SK-N-DZ (cell line): ENCODE measurements around the gene ZDHHC11B.
"Not testable (repeated sequence)": the region's sequence is repeated elsewhere in the genome, so short reads cannot be mapped to it uniquely, and the experiment has no call there.

ENCODE experiments used
- DNase-seq: peaks from one replicate; pipeline ENCODE4 v3.0.0-alpha.2; 2015; ENCODE audit warnings: low spot score

The ZDHHC11B gene

DNA sequence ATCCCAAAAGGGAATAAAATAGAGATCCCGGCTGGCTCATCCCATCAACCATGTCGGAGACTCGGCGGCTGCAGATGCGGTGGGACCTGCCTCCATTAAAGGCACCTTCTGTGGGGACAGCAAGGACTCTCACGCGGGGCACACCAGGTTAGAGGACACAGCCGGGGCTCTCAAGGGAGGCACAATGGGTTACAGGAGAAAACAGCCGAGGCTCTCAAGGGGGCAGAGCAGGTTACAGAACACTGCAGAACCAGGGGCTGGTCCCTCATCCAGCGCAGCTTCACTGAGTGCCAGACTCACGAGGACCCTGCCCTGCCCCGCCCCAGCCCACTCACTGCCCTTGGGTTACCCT, 98.4 kb downstream of the ZDHHC11B start:
- DNase-seq, result not testable (repeated sequence)

- no peak for DNase-seq
Observed at GRCh38 chr5:685262-686171, 99.0 kb downstream of the ZDHHC11B start.

- DNase-seq, result no peak
Observed at GRCh38 chr5:684751-685216, 99.7 kb downstream of the ZDHHC11B start.

- DNase-seq, result no peak
Observed at GRCh38 chr5:683551-684481, 100.7 kb downstream of the ZDHHC11B start.

GRCh38 chr5:682651-683358, 101.7 kb downstream of the ZDHHC11B start:
- not testable (repeated sequence) for DNase-seq

GRCh38 chr5:682216-682615, 102.3 kb downstream of the ZDHHC11B start:
- DNase-seq, result peak; percentile 72

- not testable (repeated sequence) for DNase-seq
Observed at GRCh38 chr5:681317-682191, 103.0 kb downstream of the ZDHHC11B start.

- not testable (repeated sequence) for DNase-seq
Observed at GRCh38 chr5:680836-681235, 103.7 kb downstream of the ZDHHC11B start.

GRCh38 chr5:680118-680795, 104.3 kb downstream of the ZDHHC11B start:
- not testable (repeated sequence) for DNase-seq

DNA sequence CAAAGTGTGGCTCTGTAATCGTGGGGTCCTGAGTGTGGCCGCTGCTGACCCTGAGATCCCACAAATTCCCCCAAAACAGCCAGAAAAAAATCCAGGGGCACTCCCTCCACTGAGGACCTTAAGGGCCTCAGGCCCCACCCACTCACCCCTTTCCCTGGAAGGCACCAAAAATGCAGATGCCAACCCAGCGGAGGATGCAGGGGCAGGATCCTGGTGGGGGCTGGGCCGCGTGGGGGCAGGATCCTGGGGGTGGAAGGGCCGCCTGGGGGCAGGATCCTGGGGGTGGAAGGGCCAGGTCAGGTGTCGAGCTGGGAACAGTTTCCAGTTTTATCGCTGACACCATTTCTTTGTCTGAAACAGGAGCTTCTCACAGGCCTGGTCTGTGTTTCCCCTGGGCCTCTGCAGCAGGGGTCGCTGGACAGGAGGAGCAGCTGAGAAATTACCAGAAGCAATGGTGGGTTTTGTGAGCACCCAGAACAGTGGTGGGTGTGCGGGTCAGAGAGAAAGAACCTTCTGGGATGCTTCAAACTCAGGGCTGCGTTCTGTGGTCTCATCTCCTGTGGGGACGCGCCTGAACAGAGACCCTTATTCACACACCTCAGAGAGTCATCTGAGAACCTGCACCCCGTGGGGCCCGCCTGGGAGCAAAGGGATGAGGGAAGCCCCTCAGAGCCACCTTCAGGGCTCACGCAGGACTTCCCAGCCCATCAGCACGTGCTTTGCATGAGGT, 105.2 kb downstream of the ZDHHC11B start:
- DNase-seq, result not testable (repeated sequence)

GRCh38 chr5:678521-678920, 106.0 kb downstream of the ZDHHC11B start:
- not testable (repeated sequence) for DNase-seq

DNA sequence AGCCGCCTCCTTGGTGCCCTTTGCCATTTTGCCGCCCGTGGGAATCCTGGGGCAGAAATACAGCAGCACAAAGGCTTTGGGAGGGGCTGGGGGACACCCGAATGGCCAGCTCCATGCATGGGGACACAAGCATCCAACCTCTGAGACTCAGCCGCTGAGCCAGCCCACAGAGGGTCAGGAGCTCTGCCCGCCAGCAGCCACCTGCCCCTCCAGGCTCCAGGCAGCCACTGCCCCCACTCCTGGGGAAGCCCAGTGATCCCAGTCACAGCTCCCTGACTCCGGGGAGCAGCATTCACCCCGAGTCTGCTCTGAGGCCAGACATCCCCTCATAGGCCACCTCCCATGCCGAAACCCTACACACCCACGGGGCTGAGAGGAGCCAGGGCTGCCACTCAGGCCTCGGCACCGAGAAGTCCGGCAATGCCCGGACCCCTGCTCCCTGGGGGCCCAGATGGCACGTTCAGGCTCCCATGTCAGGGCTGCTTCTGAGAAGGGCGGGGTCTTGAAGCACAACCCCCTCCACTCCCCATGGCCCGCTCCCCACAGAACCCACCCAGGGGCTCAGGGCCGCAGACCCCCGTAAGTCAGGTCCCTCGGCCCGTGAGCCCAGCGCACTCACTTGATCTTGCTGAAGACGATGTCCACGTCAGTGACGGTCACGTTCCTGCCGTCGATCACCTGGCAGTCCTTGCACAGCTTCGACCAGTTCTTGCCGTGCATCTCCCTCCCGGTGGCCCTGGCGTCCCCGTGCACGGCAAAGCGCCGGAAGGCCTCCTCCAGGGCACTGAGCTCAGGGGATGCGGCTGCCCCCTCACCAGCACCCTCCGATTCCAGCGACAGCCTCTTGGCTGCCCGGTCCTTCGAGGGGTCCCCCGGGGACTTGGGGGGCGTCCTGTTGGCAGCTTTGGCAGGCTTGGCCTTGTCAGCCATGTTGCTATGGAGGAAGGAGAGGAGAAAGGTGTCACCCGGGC, 107.1 kb downstream of the ZDHHC11B start:
- DNase-seq, result no peak

DNA sequence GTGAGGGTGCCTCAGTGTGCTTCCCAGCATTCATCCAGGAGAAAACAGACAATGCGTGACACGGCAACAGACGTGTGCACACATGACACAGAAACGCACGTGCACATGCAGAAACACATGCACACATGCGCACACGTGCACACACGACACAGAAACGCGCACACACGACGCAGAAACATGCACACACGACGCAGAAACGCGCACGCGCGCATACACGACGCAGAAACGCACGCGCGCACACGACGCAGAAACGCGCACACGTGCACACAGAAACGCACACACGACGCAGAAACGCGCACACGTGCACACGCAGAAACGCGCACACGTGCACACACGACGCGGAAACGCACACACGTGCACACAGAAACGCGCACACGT, 107.8 kb downstream of the ZDHHC11B start:
- DNase-seq, result no peak

- DNase-seq, result no peak
Observed at GRCh38 chr5:675871-676698, 108.4 kb downstream of the ZDHHC11B start.

GRCh38 chr5:675111-675870, 109.2 kb downstream of the ZDHHC11B start:
- DNase-seq, result no peak

GRCh38 chr5:674630-675011, 109.9 kb downstream of the ZDHHC11B start:
- DNase-seq, result no peak
